NCI-H748 treated with DMSO at 0.1 percent for 48 hours (cell line): Measurements from ENCODE around the gene SLC32A1.

Source experiments
- DNase-seq: peaks from one replicate; lab custom pipeline; 2025; lab: John Stamatoyannopoulos, UW

The SLC32A1 gene

DNA sequence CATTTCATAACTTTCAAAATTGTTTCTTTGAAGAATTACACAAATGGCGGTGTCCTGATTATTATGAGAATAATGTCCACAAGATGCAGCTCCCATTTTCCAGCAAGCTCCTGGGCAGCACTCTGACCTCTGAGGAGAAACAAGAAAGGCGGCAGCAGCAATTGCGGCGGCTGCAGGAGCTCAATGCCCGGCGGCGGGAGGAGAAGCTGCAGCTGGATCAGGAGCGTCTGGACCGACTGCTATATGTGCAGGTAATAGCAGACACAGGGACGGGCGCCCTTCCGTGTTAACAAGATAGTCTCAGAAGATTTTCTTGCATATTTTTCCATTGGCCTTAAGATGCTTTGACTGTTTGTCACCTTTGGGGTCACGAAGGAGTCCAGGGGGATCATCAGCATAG, 30.6 kb downstream of the SLC32A1 start:
- no peak for DNase-seq

DNA sequence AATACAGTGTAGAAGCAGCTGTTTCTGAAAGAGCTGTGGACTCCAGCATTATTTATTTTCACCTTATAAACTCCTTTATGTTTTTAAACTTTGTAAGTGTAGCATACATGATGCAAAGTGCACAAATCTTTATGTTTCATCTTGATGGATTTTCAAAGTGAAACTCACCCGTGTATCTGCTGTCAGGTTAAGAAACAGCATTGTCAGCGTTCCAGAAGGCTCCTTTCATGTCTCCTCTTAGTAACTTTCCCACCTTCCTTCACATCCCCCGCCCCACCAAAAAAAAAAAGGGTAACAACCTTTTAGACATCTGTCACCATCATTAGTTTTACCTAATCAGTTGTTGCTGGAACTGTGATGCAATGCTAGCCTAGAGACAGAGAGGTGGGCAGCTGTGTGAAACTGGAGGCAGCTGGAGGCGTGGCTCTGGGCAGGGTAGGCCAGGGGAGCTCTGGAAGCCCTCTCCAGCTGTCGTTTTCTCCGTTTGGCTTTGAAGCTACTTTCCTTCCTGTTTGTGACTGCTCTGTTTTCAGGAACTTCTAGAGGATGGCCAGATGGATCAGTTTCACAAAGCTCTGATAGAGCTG, 31.1 kb downstream of the SLC32A1 start:
- DNase-seq, result no peak

DNA sequence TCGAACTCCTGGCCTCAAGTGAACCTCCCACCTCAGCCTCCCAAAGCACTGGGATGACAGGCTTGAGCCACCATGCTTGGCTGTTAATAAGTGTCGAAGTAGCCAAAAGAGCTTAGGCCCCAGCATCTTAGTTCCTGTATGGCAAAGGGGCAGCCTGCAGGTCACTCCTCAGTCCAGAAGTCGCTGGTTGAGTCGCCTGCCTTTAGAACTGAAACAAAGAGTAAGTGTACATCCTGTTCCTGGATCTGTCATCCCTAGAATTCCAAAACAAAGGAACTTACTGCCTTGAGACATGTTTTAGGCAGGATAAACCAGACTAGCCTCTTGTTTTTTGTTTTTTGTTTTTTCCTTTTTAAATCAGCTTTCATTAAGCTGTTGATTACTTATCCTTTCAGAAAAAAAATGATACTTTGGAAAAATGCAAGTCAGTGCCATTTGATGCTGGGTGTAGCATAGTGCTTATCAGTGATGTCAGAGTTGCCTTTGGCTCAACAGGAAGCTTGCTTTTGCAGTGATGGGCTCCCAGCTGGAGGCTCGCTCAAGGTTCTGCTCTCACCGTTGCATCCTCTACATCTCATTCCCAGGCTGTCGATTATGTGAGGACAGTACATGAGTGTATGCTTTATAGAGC, 33.0 kb downstream of the SLC32A1 start:
- DNase-seq, result no peak

DNA sequence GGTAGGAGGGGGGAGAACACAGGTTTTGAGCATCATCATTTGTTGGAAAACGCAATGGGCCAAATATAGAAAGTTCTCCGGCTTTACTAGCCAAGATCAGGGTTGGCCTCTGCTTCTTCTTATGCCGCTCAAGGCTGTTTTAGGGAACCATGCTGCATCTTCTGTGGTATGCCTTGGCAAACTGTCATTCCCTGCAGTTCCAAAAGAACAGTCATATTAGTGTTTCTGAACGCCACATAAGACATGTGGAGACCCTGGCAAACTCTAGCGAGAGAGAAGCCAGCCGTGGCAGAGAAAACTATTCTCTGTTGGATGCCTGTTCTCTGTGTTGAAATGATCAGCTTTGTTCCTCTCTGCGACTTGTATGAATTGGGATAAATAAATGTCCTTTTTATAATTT, 34.8 kb downstream of the SLC32A1 start:
- no peak for DNase-seq

DNA sequence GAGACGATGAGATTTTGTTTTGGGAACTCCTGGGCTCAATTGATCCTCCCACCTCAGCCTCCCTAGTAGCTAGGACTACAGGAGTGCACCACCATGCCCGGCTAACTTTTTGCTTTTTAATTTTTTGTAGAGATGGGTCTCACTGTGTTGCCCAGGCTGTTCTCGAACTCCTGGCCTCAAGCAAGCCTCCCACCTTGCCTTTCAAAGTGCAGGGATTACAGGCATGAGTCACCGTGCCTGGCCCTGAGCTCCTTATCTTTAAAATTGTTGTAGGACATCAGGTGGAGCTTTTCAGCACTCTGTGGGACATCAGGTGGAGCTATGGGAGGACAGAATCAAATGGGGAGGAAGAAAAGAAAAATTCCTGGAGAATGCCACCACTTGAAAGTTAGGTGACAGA, 36.7 kb downstream of the SLC32A1 start:
- DNase-seq, result no peak

DNA sequence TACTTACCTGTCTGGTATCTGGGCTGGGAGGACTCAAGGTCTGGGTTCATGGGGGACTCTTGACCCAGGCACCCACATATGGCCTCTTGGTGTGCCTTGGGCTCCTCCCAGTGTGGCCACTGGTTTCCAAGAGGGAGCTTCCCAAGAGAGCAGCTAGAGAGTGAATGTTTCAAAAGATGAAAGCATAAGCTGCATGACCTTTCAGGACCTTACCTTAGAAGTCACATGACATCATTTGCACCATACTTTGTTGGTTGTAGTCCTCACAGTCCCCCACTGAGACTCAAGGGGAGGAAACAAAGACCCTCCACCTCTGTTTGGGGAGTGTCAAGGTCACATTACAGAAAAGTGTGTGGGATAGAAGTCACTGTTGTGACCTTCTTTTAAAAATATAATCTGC, 37.9 kb downstream of the SLC32A1 start:
- no peak for DNase-seq

DNA sequence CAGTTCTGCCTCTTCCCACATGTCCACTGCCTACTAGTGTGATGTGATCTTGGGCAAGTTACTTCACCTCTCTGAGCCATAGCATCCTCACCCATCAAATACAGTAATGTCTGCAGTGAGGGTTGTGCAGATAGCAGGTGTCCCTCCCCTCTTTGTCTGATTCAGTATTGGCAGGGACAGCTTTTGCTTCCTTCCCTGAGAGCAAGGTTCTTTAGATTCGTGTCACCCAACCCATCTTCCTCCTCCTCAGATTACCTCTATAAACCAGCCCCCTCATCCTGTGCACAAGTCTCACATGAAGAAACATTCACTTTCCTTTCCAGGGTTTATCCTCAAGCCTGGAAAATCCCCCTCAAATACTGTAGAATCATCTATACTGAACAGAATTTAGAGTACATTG, 39.3 kb downstream of the SLC32A1 start:
- DNase-seq, result no peak

DNA sequence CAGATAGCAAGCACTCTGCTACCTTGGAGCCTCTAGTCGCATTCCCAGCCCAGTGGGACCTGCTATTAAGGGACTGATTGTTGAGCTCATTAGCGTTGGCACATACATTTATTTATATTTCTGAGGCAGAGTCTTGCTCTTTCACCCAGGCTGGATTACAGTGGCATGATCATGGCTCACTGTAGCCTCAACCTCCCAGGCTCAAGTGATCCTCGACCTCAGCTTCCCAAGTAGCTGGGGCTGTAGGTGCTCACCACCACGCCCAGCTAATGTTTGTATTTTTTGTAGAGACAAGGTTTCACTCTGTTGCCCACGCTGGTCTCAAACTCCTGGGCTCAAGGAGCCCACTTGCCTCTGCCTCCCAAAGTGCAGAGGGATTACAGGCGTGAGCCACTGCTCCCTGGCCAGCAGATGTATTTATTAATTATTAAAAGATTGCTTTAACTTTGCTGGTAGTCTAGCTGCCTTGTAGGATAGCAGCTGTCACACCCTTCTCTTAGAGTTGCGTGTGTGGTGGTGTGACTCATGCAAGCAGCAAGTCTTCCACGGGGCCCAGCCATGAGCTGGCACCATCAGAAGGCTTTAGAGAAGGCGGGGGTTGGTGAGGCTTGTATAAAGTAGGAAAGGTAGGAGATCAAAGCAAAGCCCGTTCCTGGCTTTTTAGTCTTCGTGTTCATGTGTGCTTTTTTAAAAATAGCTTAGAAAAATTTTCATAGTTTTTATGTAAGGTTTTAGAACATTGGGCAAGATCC, 40.5 kb downstream of the SLC32A1 start:
- DNase-seq, result no peak

DNA sequence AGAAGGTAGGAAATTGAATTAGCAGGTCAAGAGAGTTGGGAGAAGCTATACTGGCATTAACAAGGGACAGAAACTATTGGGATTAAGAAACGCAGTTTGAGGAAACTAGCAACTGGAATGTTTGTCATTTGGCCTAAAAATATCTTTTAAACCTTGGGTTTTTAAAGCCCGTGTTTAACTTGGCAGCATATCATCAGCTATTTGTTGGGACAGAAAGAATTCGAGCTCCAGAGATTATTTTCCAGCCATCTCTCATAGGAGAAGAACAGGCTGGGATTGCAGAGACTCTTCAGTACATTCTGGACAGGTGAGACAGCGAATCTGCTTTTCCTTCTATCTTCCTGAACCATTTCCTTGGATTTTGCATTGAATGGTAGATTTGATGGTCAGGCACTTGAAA, 41.8 kb downstream of the SLC32A1 start:
- DNase-seq, result no peak

DNA sequence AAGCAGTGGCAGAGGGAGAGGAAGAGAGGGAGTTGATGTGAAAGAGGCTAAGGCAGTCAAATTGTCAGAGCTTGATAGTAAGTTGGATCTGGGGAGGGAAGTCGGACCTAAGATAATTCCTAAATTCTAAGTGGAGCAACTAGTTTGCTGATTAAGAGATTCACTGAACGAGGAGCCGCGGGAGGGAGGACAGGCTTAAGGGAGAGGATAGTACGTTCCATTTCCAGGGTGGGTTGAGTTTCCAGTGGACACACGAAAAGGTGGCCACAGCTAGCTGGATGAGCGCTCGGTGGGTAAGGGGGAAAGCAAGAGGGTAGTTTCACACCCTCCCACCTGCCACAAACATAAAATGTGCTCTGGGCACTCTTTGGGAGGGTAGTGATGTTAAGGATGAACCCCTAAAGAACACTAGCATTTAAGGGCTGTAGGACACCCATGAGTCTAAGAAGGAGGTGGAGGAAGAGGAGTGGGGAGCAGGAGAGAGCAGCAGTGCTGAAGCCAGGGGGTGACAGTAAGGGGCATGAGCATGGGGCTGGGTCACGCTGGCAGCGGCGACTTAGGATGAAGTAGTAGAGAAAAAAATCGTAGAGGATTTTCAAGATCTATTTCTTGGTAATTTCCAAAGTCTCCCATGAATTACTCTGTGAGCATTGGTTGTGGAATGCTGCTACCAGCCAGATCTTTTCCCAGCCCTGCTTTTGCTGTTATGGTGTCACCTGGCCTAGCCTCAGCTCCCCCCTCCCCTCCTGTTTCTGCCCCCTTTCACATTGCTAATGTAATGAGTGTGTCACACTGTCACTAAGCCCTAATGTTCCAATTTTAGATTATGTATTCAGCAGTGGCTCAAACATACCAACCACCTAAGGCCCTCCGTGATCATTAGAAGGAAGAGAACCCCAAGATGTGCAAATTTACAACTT, 45.4 kb downstream of the SLC32A1 start:
- DNase-seq, result no peak

DNA sequence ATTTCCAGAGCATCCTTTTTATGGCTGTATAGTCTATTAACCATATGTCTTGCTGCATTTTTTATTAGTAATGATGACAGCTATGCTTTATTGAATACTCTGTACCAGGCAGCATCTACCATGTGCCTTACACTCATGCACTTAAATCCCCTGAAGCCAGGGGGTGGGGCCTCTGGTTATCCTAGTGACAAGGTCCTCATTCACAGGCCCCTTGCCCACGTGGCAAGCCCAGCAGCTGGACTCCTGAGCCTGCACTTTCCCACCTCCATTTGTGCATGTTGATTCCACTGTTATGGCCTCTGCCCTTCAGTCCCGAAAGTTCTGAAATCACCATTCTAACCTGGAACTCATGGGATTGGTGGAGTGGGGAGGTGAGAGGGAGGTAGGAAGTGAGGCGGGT, 46.3 kb downstream of the SLC32A1 start:
- DNase-seq, result no peak

DNA sequence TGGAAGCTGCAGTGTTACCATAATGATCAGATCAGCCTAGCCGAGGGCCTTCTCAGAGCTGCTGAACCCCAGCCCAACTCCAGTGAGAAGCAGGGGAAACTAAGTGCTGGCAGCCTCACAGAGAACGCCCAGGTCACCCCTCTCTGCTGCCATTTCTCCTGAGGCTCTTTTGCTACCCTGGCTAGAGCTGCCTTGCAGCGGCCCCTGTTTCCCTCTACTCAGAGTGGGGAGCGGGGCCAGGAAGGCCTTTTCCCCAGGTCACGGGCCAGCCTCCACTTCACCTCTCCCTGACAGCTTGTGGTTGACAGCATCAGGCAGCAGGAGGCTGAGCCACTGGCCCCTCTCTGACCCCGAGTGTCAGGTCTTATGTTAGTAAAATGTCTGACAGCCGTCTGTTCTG, 46.7 kb downstream of the SLC32A1 start:
- no peak for DNase-seq

DNA sequence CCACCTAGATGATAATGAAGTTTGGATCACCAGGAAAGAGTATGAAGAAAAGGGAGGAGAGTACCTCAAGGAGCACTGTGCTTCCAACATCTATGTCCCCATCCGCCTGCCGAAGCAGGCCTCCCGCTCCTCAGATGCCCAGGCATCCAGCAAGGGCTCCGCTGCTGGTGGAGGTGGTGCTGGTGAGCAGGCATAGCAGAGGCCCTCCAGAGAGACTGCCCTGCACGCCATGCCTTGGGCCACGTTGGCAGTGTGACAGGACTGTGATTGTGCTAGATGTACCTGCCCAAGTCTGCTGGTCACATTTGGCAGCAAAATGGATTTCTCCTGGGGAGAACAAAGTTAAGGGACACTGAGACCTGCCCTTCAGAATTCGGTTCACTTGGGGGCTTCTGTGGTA, 47.3 kb downstream of the SLC32A1 start:
- no peak for DNase-seq

DNA sequence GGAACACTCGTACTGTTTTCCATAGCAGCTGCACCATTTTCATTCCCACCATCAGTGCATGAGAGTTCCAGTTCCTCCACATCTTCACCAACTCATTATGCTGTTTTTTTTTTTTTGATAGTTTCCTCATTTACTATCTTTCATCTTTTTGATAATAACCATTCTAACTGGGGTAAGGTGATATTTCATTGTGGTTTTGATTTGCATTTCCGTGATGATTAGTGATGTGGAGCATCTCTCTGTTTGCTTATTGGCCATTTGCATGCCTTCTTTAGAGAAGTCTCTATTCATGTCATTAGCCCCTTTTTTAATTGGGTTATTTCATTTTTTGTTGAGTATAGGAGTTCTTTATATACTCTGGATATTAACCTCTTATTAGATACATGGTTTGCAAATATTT, 49.9 kb downstream of the SLC32A1 start:
- no peak for DNase-seq

DNA sequence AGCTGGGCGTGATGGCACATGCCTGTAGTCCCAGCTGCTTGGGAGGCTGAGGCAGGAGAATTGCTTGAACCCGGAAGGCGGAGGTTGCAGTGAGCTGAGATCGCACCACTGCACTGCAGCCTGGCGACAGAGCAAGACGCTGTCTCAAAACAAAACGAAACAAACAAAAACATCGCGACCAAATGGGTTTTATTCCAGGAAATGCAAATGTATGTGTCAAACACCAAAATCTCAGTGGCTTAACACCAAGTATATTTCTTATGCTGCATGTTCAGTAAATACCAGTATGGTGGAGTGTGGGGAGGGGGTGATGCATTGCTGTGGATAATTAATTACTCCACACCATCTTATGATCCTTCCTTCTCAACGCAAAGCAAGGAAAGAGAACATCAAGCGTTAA, 52.1 kb downstream of the SLC32A1 start:
- DNase-seq, result no peak
